Panc1 (cell line): ENCODE measurements around the gene TBC1D17. TPM values are rescaled to one million over a fixed set of nuclear protein-coding genes. Genes with fewer than 3 reads are reported as not detected.

Experiments used
- ATAC-seq: fragments of 200-7000 bp; cut with Tn5 transposase; 2 replicates; pipeline ENCODE4 v1.9.1; 2020; ENCODE audit warnings: mild to moderate bottlenecking, moderate library complexity
- BruUV-seq: library from RNA; stranded (reverse); fragments of 400-500 nt; replicated peaks from 2 replicates; lab custom pipeline; 2021; lab: Mats Ljungman, UMichigan
- CTCF ChIA-PET: fragments of 300-600 bp; sonication (Branson Sonifier 250); formaldehyde crosslinking; loops from one replicate; lab custom pipeline; 2022; ENCODE audit warnings: antibody characterized with exemption; lab: Charles Lee
- POLR2A ChIA-PET: fragments of 300-600 bp; sonication (Branson Sonifier 250); formaldehyde crosslinking; loops from one replicate; lab custom pipeline; 2022; ENCODE audit warnings: antibody characterized with exemption; lab: Charles Lee
- DNase-seq: peaks from one replicate; pipeline ENCODE4 v3.0.0-alpha.2; 2010; ENCODE audit warnings: low read depth, low spot score
- H3K27ac ChIP-seq: 2 replicates; pipeline ENCODE4 v1.5.1; 2011; ENCODE audit warnings: mild to moderate bottlenecking, low read length, inconsistent platforms
- H3K27me3 ChIP-seq: fragments of 200-500 bp; sonication (Bioruptor generic); 2 replicates; pipeline ENCODE4 v1.6.0; 2014; ENCODE audit warnings: low read length, inconsistent platforms; ENCODE audit not compliant: control insufficient read depth, insufficient read depth
- H3K36me3 ChIP-seq: fragments of 200-500 bp; sonication (Bioruptor generic); 2 replicates; pipeline ENCODE4 v1.5.1; 2014; ENCODE audit warnings: inconsistent platforms, mild to moderate bottlenecking, low read length, moderate library complexity; ENCODE audit not compliant: control insufficient read depth, insufficient read depth
- H3K4me1 ChIP-seq: 2 replicates; pipeline ENCODE4 v1.5.1; 2011; ENCODE audit warnings: inconsistent platforms, mild to moderate bottlenecking, low read length, moderate library complexity; ENCODE audit not compliant: control insufficient read depth, insufficient read depth
- H3K4me3 ChIP-seq, 2 experiments: 2 replicates each; pipeline ENCODE4 v1.5.1; 2011 to 2012; ENCODE audit warnings: low read depth in 2 of 2, low read length in 2 of 2, mild to moderate bottlenecking in 2 of 2, inconsistent platforms in 1 of 2, moderate library complexity in 1 of 2
- H3K9me3 ChIP-seq: fragments of 200-500 bp; sonication (Bioruptor generic); 2 replicates; pipeline ENCODE4 v1.5.1; 2014; ENCODE audit warnings: low read depth, mild to moderate bottlenecking, inconsistent platforms, low read length, moderate library complexity; ENCODE audit not compliant: control insufficient read depth, insufficient read depth
- CTCF ChIP-seq: fragments of 450-650 bp; IDR thresholded peaks from 2 replicates; pipeline ENCODE4 v1.5.1; 2017; ENCODE audit warnings: mild to moderate bottlenecking
- POLR2AphosphoS5 ChIP-seq: IDR thresholded peaks from 2 replicates; pipeline ENCODE4 v1.6.1; 2012; ENCODE audit warnings: mild to moderate bottlenecking, low read depth, low read length, moderate library complexity
- REST ChIP-seq, 2 experiments: IDR thresholded peaks; 2 replicates each; pipeline ENCODE4 v1.6.1; 2011 to 2012; ENCODE audit warnings: low read depth in 2 of 2, control low read depth in 1 of 2, low read length in 1 of 2, mild to moderate bottlenecking in 1 of 2, moderate library complexity in 1 of 2; ENCODE audit not compliant: insufficient read depth in 1 of 2
- SIN3A ChIP-seq: IDR thresholded peaks from 2 replicates; pipeline ENCODE4 v1.6.1; 2012; ENCODE audit warnings: low read depth, mild to moderate bottlenecking, low read length, moderate library complexity, borderline replicate concordance; ENCODE audit not compliant: insufficient read depth
- TCF7L2 ChIP-seq: IDR thresholded peaks from 2 replicates; pipeline ENCODE4 v1.6.1; 2011; ENCODE audit warnings: mild to moderate bottlenecking, low read depth, low read length, inconsistent platforms
- in situ Hi-C: cut with HindIII; loops from 2 replicates; pipeline ENCODE4 v1.10.0; 2016; ENCODE audit warnings: low sequenced_read_pairs, low pct_unique_long_range_greater_than_20kb
- intact Hi-C: fragments of 100-400 bp; cut with micrococcal nuclease; formaldehyde crosslinking; loops from one replicate; pipeline ENCODE4 v1.10.0; 2022; ENCODE audit not compliant: unreplicated experiment
- total RNA-seq: library from RNA; stranded (reverse); gene quantifications from one replicate; pipeline ENCODE4 v1.2.1, GENCODE V29; 2021; ENCODE audit not compliant: unreplicated experiment

TBC1D17 gene
- total RNA-seq, 1 experiment from 2014 or later, result 43.2 TPM

- CTCF ChIA-PET, result no interaction called here
- TF ChIP-seq TCF7L2, result no peak
- TF ChIP-seq REST (IDR thresholded peaks at IDR 0.05; ENCODE audit: insufficient read depth in 1 of 2, low read depth in 2 of 2, low read length in 1 of 2), result no peak
- no peak for TF ChIP-seq POLR2AphosphoS5
- no peak for TF ChIP-seq CTCF
- TF ChIP-seq SIN3A, result no peak
- H3K4me3 ChIP-seq, result no peak overlapping the region
- no peaks in the 10 kb centered on the region for H3K4me1 ChIP-seq
- DNase-seq (no peak), ATAC-seq (no peak)
- no peaks in the 10 kb centered on the region; the same call in 1 of the 2 replicates for H3K36me3 ChIP-seq
- H3K9me3 ChIP-seq, result no peaks in the 10 kb centered on the region
- H3K27ac ChIP-seq, result no peak overlapping the region
- POLR2A ChIA-PET, result no interaction called here
- intact Hi-C loops, result no loop called here
- no TSS peak for BruUV-seq
- in situ Hi-C loops, result no loop called here
- H3K27me3 ChIP-seq, result no peaks in the 10 kb centered on the region
These were observed 30.4 kb downstream of the TBC1D17 start for GRCh38 chr19:49907745-49908446.

GRCh38 chr19:49908480-49909420 is 31.2 kb downstream of the TBC1D17 start:
- in situ Hi-C loops (no loop called here), intact Hi-C loops (no loop called here)
- H3K4me3 ChIP-seq, result no peak overlapping the region
- ATAC-seq (no peak), DNase-seq (no peak)
- no peaks in the 10 kb centered on the region; the same call in 1 of the 2 replicates for H3K36me3 ChIP-seq
- ChIA-PET CTCF (no interaction called here), POLR2A (no interaction called here)
- H3K9me3 ChIP-seq, result no peaks in the 10 kb centered on the region
- H3K4me1 ChIP-seq, result no peaks in the 10 kb centered on the region
- H3K27me3 ChIP-seq, result no peaks in the 10 kb centered on the region
- no peak overlapping the region for H3K27ac ChIP-seq
- BruUV-seq, result no TSS peak
- TF ChIP-seq POLR2AphosphoS5, result no peak
- TF ChIP-seq SIN3A, result no peak
- TF ChIP-seq CTCF, result no peak
- no peak for TF ChIP-seq TCF7L2
- TF ChIP-seq REST (IDR thresholded peaks at IDR 0.05; ENCODE audit: insufficient read depth in 1 of 2, low read depth in 2 of 2, low read length in 1 of 2), result no peak
